NOMO-1 treated with dmso at 0.1 percent for 144 hours (cell line): Measurements from ENCODE around the gene GRK4.

ENCODE experiments used
- DNase-seq: peaks from one replicate; lab custom pipeline; 2025; ENCODE audit not compliant: unreplicated experiment; lab: John Stamatoyannopoulos, UW

GRK4 gene

DNA sequence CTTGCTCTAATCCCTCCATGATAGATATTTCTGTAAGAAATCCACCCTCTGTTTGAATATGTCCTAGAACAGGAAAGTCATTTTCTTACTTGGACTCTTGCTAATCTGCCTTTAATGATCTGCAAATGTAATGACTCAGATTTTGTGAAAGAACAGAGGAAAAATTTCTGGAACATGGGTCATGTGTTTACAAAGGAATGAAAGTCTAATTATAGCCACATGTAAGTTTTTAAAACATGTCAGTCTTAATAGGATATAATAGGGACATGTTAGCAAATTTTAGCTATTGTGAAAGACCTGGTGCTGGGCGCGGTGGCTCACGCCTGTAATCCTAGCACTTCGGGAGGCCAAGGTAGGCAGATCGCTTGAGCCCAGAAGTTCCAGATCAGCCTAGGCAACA is 47.6 kb downstream of the GRK4 start:
- DNase-seq = no peak

- DNase-seq = no peak
These were observed 48.3 kb downstream of the GRK4 start for GRCh38 chr4:3011456-3012220.

GRCh38 chr4:3013323-3013722 is 50.0 kb downstream of the GRK4 start:
- no peak for DNase-seq

DNA sequence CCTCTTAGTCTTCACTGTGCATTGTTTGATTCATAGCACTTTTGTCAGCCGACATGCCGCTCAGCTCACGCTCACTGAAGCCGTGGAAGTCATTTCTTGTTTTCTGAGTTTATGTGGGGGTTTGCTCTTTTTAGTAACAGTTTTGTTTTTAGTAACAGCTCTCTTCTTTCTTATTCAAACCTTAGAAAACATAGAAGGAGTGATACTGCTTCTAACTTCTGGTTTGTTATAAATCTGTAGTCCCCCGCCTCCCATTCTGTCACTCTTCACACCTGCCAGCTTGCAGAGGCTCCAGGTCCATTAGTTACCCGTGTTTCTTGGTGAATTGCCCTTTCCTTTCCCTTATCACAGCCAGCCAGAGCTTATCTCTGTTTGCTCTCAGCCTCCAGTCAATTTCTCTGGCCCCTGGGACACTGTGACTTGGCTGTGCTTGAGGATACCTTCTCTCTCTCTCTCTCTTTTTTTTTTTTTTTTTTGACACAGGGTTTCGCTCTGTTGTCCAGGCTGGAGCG is 50.5 kb downstream of the GRK4 start:
- DNase-seq = no peak

- no peak for DNase-seq
These were observed 53.6 kb downstream of the GRK4 start for GRCh38 chr4:3016961-3017360.

DNA sequence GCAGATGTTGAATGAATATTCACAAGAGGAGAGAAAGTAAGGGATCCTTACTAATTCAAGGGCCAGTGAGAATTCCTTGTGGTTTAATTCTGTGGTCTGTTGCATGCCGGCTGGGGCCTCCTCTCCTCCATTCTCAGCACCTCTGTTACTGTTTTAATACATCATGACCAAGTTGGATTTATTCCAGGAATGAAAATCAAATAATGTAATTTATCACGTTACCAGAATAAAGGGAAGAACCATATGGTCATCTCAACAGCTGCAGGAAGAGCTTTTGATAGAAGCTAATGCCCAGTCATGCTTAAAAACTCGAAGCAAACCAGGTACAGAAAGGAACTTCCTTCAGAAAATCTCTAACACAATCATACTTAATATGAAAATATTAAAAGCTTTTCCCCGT is 54.1 kb downstream of the GRK4 start:
- DNase-seq = no peak

- no peak for DNase-seq
These were observed 55.9 kb downstream of the GRK4 start for GRCh38 chr4:3019145-3019846.

DNA sequence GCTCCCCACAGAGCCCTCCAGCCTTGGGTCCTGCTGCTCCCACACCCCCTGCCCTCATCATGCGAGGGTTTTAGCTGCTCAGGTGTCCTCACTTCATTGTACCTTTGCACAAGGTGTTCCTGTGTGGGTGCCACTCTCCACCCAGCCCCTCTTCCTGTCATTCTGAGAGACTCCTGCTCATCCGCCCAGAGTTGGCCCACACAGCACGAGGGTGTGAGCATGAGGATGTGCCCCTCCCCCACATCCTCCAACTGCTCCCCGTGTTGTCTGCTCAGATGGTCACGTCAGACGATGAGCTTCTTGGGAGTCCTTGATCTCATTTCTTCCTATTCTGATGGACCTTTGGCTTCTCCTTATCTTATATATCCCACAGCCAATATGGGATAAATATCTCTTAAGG is 57.8 kb downstream of the GRK4 start:
- no peak for DNase-seq

DNA sequence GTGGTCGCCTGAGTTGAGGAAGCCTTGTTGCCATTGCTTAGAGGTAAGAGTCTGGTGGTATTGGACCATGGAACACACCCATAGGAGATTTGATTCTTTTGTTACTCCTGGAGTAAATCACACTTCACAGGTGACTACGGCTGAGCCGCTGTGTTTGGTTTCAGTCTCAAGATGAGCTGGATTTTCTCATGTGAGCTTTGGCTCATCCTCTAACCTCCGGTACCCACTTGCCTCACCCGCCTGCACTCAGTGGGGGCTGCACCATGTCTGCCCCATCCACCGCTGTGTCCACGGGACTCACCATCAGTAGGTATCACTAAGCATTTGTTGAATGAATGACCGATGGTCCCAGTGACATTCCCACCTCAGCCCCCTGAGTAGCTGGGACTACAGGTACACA is 58.3 kb downstream of the GRK4 start:
- DNase-seq = no peak

- DNase-seq = no peak
These were observed 58.7 kb downstream of the GRK4 start for GRCh38 chr4:3022112-3022511.

- no peak for DNase-seq
These were observed 59.3 kb downstream of the GRK4 start for GRCh38 chr4:3022651-3023050.

- no peak for DNase-seq
These were observed 62.5 kb downstream of the GRK4 start for GRCh38 chr4:3025881-3026280.

GRCh38 chr4:3026540-3026939 is 63.2 kb downstream of the GRK4 start:
- no peak for DNase-seq

- no peak for DNase-seq
These were observed 66.1 kb downstream of the GRK4 start for GRCh38 chr4:3029464-3029863.

DNA sequence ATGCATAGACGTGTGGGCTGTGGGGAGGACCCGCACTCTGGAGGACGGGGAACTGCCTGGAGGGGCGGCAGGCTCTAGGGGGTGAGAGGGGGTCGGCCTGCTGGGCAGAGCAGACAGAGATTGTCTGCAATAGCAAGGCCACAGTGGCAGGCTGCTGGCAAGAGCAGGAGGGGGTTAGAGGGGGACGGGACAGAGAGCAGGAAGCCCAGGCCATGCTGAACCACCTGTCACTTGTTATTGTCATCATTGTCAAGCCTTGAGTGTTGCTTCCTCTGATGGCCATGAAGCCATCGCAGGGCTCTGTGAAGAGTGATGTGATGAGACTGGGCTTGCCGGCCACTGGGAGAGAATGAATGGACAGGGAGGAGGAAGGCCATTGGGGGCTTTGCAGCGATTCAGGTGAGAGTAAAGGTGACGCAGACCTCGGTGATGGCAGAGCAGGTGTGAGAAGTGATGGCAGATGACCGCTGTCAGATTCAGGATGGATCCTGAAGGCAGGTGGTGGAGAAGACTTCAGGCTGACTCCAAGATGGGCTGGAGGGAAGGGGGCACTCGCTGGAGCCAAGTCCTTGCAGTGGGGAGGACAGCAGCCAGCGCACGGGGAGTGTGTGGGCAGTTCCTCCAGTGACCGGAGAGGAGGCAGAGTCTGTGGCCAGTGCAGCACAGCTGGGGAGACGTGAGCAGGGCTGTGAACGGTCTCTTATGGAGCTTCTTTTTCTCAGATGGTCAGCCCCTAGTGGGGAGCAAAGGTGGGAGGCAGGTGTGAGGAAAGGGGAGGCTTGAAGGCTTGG is 67.4 kb downstream of the GRK4 start:
- no peak for DNase-seq

DNA sequence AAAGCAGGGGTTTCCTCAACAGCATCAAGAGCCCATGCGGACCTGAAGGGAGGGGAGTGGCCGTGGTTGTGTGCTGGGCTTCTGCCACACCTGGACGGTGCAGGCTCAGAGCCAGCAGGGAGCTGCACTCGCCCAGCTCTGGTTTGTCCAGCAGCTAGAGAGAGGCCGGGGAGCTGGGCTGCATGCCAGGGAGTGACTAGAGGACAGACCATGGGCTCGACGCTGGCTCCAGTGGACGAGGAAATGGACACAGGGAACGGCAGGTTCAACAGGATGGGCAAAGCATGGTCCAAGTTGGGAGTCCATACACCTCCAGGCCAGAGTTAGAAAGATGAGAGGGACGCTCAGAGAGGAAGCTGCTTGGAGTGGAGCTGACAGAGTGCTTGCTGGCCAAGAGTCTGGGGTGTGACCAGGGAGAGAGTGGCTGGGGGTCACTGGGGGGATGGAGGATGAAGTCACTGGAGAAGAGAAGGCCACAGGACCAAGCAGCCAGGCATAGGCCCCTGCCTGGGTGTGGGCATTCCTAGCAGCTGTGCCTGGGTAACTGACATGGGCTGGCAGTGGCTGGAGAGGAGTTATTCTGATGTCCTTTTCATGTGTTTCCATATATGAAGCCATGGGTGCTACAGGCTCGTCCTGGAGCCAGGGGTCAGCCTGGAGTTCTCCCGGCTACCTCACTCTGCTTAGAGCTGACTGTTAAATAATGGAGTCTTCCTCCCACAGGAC is 68.1 kb downstream of the GRK4 start:
- no peak for DNase-seq

DNA sequence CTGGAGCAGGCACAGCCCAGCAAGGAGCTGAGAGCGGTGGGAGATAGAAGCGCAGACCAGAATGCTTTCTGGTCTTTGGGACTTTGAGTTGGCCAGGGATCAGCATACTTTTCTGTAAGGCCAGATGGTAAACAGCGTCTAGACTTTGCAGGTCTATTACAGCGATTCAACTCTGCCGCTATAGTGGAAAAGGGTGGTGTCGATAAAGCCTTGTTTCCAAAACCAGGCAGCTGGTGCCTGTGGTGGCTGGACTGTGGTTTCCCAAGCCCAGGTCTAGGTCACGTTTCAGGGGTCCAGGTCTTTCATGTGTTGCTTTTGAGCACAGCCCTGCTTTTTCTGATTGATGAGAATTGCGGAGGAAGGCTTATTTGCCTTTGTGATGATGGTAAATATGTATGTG is 70.9 kb downstream of the GRK4 start:
- DNase-seq = no peak

DNA sequence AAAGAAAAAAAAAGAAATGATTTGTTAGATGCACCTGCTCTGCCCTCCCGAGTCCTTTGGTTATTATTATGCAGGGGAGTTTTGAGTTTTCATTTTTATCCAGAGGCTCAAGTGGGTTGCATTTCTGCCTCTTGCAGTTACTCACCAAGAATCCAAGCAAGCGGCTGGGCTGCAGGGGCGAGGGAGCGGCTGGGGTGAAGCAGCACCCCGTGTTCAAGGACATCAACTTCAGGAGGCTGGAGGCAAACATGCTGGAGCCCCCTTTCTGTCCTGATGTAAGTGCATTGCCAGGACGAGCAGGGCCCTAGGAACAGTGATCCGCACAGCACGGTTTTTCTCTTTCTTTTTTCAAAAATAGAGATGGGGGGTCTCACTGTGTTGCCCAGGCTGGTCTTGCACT is 71.9 kb downstream of the GRK4 start:
- no peak for DNase-seq

DNA sequence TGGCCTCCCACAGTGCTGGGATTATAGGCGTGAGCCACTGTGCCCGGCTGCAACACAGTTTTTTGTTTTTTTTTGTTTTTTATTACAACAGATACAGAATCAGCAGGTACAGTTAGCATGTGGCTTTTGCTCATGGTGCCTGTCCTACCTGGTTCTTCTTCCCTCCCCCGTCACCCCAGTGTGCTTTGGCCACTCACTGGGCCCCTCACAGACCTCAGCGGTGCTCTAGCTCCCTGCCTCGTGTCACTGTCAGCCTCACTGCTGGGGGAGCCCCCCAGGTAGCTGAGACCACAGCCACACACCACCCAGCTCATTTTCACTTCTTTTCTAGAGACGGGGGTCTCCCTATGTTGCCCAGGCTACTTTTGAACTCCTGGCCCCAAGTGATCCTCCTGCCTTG is 72.3 kb downstream of the GRK4 start:
- DNase-seq = no peak

- DNase-seq = no peak
These were observed 73.0 kb downstream of the GRK4 start for GRCh38 chr4:3036131-3036952.
